ENCODE measurements around the gene SLC25A27.

- TF ChIP-seq CTCF (tag by site-specific recombination; IDR thresholded peaks at IDR 0.05) = no peak
- TF ChIP-seq YY1 (tag by site-specific recombination; IDR thresholded peaks at IDR 0.05) = no peak
- TF ChIP-seq ZNF48 (tag by site-specific recombination; IDR thresholded peaks at IDR 0.05) = no peak
- TF ChIP-seq ZNF610 (tag by site-specific recombination; IDR thresholded peaks at IDR 0.05; ENCODE audit: borderline replicate concordance) = no peak
- TF ChIP-seq ZNF768 (tag by site-specific recombination; IDR thresholded peaks at IDR 0.05) = no peak
- no peak for TF ChIP-seq ZNF140 (tag by site-specific recombination; IDR thresholded peaks at IDR 0.05)
- TF ChIP-seq ZNF623 (tag by site-specific recombination; IDR thresholded peaks at IDR 0.05) = no peak
- TF ChIP-seq REST (tag by site-specific recombination; IDR thresholded peaks at IDR 0.05) = no peak
Measured at GRCh38 chr6:46719099-46719498, 66.3 kb downstream of the SLC25A27 start.
